GM12891 (cell line): ENCODE measurements around the gene CDS2.

Experiments used
- DNase-seq: peaks from one replicate; pipeline ENCODE4 v3.0.0; 2011; ENCODE audit warnings: low spot score; ENCODE audit not compliant: insufficient read length
- FAIRE-seq: peaks from 2 replicates; lab custom pipeline; 2011; peaks lifted over from hg19 to GRCh38; lab: Jason Lieb, UNC
- PAX5 ChIP-seq: IDR thresholded peaks from 2 replicates; pipeline ENCODE4 v1.6.1; 2011; ENCODE audit warnings: low read length, moderate library complexity, mild to moderate bottlenecking; ENCODE audit not compliant: insufficient read depth, severe bottlenecking
- POLR2A ChIP-seq: IDR thresholded peaks from 2 replicates; pipeline ENCODE4 v1.6.1; 2011; ENCODE audit warnings: low read depth, low read length, control low read depth
- POLR2AphosphoS5 ChIP-seq: IDR thresholded peaks from 2 replicates; pipeline ENCODE4 v1.6.1; 2011; ENCODE audit warnings: low read depth, low read length, control low read depth
- POU2F2 ChIP-seq: IDR thresholded peaks from 2 replicates; pipeline ENCODE4 v1.6.1; 2011; ENCODE audit warnings: low read depth, mild to moderate bottlenecking, control low read depth, low read length, moderate library complexity
- SPI1 ChIP-seq: IDR thresholded peaks from 2 replicates; pipeline ENCODE4 v1.6.1; 2011; ENCODE audit warnings: low read depth, low read length, control low read depth
- TAF1 ChIP-seq: IDR thresholded peaks from 2 replicates; pipeline ENCODE4 v1.6.1; 2011; ENCODE audit warnings: low read depth, low read length, control low read depth

Gene CDS2

DNA sequence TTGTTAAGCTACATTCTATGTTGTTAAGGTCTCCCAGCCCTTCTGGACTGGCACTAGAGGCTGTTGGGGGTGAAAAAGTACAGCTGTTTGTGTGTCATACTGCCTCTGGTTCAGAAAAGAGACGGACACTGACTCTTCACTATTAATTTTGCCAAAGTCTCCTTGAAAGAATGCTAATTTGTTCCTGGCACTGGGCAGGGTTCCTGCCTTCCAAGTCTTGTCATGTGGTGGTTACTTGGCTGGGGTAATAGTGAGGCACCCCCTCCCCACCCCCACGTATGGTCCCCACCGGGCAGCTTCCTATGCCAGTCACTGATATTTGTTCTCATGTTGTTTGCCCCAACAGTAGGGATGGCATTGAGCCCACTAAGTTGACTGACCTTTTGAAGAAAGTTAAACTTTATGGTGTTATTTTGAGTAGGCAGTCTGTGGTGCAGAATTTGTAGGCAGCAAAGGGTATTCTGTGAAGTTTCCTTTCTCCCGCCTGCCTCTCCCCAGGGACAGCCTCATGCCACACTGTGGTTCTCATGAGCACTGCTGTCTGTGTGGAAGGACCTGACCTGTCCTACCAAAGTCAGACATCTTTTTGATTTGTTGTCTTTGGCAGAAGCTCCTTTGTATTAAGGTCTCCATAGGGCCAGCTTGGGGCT is 8.7 kb downstream of the CDS2 start:
- no peak for TF ChIP-seq POLR2A
- TF ChIP-seq PAX5: no peak
- TF ChIP-seq POU2F2: no peak
- TF ChIP-seq POLR2AphosphoS5: no peak
- no peak for TF ChIP-seq TAF1
- no peak for TF ChIP-seq SPI1
- no peak for DNase-seq
- no peak for FAIRE-seq

- FAIRE-seq (no peak), DNase-seq (no peak)
- no peak for TF ChIP-seq POLR2A
- TF ChIP-seq POLR2AphosphoS5: no peak
- no peak for TF ChIP-seq PAX5
- no peak for TF ChIP-seq SPI1
- no peak for TF ChIP-seq POU2F2
- TF ChIP-seq TAF1: no peak
These were observed 9.3 kb downstream of the CDS2 start for GRCh38 chr20:5136096-5136495.

DNA sequence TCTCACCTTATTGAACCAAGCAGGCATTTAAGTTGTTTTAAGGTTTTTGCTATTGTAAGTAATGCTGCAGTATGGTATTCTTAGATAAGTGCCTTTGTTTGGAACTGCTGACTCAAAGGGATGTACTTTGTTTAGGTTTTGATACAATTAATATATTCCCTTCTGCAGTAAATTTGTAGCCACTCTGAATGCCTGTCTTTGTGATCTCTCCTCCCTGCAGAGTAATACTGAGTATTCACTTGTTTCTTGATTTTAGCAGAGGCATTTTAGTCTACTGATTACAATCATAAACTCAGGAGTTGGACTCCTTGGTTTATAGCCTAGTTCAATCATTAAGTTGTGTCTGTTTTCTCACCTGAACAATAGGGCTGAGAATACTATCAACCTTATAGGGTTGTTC is 13.4 kb downstream of the CDS2 start:
- no peak for TF ChIP-seq POLR2A
- no peak for TF ChIP-seq POU2F2
- TF ChIP-seq POLR2AphosphoS5: no peak
- TF ChIP-seq TAF1: no peak
- TF ChIP-seq SPI1: no peak
- TF ChIP-seq PAX5: no peak

GRCh38 chr20:5141615-5142014 is 14.8 kb downstream of the CDS2 start:
- DNase-seq: no peak
- FAIRE-seq: no peak
- TF ChIP-seq PAX5 (no peak), POLR2AphosphoS5 (no peak), POLR2A (no peak), SPI1 (no peak), TAF1 (no peak), POU2F2 (no peak)

More for the DNA sequence above, 13.4 kb downstream of the CDS2 start:
- no peak for FAIRE-seq
- DNase-seq: no peak

DNA sequence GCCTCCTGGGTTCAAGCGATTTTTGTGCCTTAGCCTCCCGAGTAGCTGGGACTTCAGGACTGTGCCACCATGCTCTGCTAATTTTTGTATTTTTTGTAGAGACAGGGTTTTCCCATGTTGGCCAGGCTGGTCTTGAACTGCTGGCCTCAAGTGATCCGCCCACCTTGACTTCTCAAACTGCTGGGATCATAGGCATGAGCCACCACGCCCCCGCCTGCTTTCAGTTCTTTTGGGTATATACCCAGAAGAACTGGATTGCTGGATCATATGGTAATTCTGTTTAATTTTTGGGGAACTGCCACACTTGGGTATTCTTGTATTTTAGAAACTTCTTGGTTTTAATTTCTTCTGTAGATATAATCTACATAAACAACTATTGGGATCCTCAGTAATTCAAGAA is 17.0 kb downstream of the CDS2 start:
- no peak for TF ChIP-seq TAF1
- FAIRE-seq (no peak), DNase-seq (no peak)

DNA sequence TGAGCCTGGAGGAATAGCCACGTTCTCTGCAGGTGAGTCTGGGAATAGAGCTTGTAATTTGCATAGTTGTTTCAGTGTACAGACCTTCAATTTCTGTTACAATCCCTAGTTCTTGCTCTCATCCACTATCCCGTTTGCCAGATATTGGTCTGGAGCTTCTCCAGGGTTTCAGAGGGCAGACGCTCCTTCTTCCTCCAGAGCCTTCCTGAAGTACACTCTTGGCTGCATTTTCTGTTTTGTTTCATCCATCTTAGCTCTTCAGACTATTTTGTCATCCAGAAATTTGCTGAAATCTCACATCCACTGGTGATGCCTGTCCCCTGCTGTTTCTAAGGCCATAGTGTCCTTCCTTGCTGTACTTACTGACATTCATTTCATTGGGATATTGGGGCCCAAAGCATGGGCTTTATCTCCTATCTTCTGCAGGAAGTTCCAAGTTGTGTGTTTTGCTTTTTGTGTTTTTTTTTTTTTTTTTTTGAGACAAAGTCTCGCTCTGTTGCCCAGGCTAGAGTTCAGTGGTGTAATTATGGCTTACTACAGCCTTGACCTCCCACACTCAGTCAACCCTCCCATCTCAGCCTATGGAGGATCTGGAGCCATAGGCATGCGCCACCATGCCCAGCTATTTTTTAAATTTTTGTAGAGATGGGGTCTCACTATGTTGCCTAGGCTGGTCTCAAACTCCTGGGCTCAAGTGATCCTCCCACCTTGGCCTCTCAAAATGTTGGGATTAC is 18.7 kb downstream of the CDS2 start:
- no peak for TF ChIP-seq POU2F2
- TF ChIP-seq SPI1: no peak
- no peak for TF ChIP-seq POLR2AphosphoS5
- TF ChIP-seq PAX5: no peak
- TF ChIP-seq POLR2A: no peak
- no peak for TF ChIP-seq TAF1
- DNase-seq (no peak), FAIRE-seq (peak; percentile 52)

GRCh38 chr20:5146099-5146668 is 19.4 kb downstream of the CDS2 start:
- TF ChIP-seq POU2F2: no peak
- no peak for TF ChIP-seq PAX5
- TF ChIP-seq POLR2A: no peak
- no peak for TF ChIP-seq POLR2AphosphoS5
- TF ChIP-seq SPI1: no peak
- TF ChIP-seq TAF1: no peak
- FAIRE-seq: peak; percentile 26
- no peak for DNase-seq

- no peak for TF ChIP-seq TAF1
- no peak for TF ChIP-seq PAX5
- TF ChIP-seq POLR2A: no peak
- TF ChIP-seq POU2F2: no peak
- no peak; the same call in 1 of the 2 replicates for TF ChIP-seq SPI1
- no peak for TF ChIP-seq POLR2AphosphoS5
- FAIRE-seq: peak; percentile 68
- DNase-seq: no peak
These were observed 20.2 kb downstream of the CDS2 start for GRCh38 chr20:5146871-5147592.

DNA sequence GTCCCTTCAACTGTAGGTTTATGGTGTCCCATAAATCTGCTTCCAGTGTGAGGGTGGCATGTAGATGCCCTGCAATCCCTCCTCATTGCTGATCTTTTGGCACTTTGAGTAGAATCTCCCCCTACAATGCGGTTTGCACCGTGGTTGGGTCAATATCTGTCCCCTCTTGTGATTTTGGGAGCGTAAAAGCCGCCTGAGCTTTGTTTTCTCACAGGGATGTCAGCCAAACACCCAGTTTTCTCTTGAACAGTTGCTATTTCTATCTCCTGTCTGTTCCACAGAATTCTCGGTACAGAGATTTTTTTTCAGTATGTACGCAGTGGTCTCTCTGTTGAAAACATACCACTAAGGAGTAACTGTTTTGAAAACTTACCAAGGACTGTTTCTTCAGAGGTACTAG is 21.8 kb downstream of the CDS2 start:
- FAIRE-seq (no peak), DNase-seq (no peak)
- TF ChIP-seq POU2F2: no peak
- no peak for TF ChIP-seq POLR2A
- no peak for TF ChIP-seq PAX5
- no peak for TF ChIP-seq POLR2AphosphoS5
- no peak for TF ChIP-seq TAF1
- TF ChIP-seq SPI1: no peak
